NCI-H526 treated with DMSO at 0.1 percent for 48 hours (cell line): Measurements from ENCODE around the gene ZNF888.
A peak's percentile ranks its signal among the peaks of the same experiment; 100 is the strongest.
"Not testable (repeated sequence)": the region's sequence is repeated elsewhere in the genome, so short reads cannot be mapped to it uniquely, and the experiment has no call there.

ENCODE experiments used
- DNase-seq: peaks from one replicate; lab custom pipeline; 2025; lab: John Stamatoyannopoulos, UW

The ZNF888 gene

DNA sequence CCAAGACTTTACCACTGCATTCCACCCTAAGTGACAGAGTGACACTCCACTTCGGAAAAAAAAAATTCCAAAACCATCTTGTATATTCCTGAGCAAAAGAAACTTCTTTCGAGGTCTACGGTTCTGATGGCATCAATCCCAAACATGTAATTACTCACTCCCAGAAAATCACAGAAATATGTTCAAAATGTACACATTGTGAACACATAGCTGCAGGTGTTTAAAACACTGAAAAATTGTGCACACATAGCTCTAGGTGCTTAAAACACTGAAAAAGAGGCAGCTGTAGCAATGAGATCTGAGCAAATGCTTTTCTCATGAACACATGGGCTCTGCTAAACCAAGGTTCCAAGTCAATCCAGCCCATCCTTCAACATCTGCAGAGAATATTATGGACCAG, 51.8 kb downstream of the ZNF888 start:
- no peak for DNase-seq

DNA sequence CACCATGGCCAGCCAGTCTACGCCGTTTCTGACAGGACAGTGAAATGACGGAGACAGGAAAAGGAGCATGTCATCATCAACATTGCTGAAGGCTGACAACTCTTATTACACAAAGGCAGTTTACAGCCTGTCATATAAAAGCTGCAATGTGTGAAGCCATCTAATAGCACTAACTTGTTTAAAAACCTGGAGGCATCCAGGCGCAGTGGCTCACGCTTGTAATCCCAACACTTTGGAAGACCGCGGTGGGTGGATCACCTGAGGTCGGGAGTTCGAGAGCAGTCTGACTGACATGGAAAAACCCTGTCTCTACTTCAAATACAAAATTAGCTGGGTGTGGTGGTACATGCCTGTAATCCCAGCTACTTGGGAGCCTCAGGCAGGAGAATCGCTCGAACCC, 55.2 kb downstream of the ZNF888 start:
- DNase-seq, result not testable (repeated sequence)

DNA sequence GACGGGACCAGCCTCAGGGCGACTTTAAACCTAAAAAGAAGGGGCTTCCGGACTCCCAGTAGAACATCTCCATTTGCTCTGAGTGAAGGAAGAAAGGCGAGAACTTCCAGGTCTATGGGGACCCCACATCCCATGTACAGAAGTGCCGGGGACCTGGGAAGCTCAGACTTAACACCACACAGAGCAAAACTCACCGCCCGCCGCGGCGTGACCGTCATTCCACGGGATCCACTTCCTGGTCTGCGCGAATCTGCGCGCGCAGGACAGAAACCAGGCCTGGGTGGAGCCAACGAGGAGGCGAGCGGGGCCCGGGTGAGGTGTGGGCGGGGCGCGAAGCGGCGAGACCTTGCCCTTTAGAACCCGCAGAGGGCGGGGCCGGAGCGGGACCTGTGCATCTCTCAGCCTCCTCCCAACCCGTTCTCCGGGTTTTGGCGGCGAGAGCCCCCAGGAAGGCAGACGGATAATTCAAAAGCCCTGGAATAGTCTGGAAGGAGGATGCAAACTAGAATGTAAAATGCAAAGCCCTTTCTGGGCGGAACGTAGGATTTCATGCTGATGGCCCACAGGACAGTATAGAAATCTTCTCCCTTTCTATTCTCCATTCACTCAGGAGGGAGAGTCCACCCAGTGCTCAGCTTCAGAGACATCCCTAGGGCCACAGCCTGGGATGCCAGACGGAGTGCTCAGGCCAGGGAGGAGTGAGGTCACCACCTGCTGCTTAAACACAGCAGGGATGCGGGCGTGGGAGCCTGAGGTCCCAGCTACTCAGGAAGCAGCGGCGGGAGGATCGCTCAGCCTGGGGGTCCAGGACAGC, 65.6 kb downstream of the ZNF888 start, which contains the start of gene ZNF468:
TSS of gene ZNF468 (minus strand) at position 242 of the 814 bp plus-strand sequence. CDS start 3,347 bp downstream, outside the sequence.
- DNase-seq, result peak; percentile 84

DNA sequence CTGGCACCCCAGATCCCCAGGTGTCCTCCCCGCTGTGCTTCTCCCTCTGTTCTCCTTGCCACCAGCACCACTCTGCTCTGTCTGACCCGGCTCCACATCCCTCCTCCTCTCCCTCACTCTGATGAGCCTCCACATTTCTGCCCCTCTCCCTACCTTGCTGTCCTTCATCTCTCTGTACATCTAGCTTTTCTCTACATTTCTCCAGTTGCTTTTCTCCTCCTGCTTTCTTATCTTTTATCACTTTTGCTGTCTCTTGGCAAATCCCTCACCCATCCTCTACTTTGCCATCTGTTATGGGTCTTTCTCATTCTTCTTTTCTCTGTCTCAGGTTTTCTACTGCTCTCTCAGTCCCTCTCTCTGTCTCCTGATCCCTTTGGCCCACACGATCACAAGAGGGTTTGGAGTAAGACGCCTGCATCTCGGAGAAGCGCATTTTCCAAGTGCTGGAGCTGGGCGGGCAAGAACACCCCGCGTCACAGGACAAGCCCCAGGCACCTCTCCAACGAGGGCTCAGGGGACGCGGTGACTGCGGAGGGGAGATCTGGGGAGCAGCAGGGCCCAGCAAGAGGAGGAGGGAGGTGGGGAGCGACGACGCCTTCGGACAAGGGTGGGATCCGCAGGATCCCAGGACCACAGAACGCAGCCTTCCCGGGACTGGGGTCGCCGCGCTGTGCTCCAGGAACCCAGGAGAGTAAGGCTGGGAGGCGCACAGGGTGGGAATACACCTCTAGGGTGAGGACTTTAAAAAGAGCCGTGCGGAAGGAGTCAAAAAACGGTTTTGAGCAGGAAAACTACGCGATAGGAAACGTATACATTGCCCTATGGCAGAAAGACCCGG, 66.5 kb downstream of the ZNF888 start:
- DNase-seq, result not testable (repeated sequence)
